HG03159 (cell line): ENCODE results near the gene POC1A.

Experiments used
- ATAC-seq: cut with Tn5 transposase; IDR thresholded peaks from one replicate; pipeline ENCODE4 v1.9.1; 2021; ENCODE audit warnings: mild to moderate bottlenecking, moderate library complexity; ENCODE audit not compliant: unreplicated experiment

Gene POC1A

DNA sequence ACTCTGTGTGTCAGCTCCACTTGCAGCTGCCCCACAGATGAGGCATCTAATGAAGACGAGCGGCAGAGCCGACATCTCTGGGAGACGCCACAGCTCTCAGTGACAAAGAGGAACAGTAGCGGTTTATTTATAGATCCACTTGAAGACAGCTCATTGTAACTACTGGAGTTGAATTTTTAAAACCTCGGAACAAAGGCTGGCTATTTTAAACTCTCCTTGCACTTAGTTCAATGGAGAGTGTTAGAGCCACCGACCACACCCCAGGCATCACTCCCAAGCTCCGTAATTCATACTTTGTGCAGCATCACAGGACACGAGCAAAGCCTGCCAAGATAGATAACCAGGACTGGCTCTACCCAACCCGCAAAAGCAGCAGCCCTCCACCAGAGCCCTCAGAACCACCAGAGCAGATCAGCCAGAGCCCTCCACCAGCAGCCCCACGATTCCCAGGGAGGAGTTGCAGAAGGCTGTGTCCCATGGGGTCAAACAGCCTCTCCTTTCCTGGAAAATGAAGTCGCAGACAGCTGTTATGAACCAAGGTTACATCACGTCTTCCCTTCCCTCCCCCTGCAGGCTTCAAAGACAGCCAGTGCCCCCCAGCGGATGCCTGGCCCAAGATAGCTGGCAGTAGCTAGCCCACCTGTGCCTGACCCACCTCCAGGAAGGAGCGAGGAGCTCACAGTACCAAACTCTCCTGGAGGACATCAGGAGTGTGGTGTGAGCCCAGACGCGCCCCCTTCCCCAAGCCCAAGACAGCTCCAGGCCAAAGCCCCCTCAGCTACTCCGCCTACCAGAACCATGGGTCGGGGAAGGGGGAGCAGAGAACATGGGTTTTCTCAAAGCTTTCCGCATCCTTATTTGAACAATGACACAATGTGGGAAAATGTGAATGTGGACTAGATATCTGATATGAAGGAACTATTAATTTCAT lies 45.7 kb downstream of the POC1A start:
- ATAC-seq = no peak

DNA sequence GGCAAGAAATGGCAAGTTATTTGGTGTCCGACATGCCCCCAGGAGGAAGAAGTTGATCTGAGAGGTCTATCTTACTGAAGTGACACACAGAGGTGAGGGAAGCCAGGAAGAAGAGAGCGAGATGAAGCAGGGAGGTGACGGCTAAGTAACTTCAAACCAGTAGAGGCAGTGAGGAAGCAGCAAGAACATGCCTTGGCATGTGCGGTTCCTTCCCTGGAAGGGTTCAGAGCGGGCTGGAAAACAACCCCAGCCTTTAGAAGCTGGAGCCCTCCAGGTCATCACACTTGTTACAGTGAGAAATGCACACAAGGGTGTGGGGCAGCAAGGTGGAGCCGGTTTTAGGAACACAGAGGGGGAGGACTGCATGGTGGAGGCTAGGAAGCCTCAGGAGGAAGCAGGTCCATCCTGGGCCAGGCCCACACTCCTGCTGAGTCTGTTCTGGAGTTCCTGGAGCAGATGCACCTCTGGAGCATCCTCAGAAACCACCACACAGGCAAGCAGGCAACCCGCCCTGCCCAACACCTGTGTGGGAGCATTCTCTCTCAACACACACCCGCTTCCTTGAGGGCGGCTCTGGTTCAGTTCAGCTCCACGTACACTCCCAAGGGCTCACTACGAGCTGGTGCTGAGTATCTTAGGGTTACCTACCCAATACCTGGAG lies 47.1 kb downstream of the POC1A start:
- ATAC-seq = no peak

DNA sequence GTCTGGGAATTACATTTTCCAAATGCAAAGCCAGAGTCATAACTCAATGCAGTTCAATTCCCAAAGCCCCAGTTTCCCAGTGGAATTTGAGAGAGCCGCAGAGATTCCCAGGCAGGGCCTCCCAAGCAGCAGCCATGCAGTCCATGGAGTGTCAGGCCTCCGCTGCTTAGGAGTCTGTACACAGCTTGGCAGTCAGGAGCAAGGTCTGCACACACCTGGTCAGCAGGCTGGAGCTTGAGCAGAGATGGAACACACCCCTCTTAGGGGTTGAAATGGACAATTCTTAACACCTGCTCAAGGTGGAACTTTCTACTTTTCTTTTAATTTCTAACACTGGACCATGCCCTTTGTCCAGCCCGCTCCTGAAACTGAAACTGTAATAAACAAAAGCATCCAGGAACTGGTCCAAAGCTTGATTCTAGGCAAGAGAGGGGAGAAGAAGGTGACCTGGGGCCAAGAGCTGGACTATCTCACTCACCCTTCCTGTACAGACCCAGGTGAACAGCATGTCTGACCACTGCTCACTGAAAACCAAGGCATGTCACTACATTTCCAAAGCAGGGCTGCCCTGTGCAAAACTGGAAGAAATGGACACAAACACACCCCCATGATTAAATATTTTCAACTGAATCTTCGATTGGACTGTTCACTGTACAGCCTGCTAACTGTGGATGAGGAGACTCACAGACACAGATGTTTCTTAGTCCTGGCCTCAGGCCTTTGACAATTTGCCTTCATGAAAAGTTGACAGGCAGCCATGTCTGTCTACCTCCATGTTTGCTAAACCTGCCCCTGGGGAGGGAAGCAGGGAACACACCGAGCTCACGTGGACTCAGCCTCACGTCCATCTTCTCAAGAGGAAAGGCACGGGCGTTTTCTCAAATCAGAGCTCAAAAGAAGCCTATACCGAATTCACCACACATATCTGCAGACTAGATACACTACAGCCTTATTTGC lies 49.3 kb downstream of the POC1A start:
- no peak for ATAC-seq

DNA sequence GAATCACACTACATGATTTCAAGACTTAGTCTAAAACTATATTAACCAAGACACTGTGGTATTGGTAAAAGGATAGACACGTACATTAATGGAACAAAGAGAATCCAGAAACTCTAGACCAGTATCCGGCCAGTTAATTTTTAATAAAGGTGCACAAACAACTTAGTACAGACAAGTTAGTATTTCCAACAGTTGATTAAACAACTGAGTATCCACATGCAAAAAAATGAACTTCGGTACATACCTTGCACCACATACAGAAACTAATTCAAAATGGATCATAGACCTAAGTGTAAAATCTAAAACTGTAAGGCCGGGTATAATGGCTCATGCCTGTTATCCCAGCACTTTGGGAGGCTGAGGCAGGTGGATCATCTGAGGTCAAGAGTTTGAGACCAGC lies 51.3 kb downstream of the POC1A start:
- ATAC-seq = no peak

DNA sequence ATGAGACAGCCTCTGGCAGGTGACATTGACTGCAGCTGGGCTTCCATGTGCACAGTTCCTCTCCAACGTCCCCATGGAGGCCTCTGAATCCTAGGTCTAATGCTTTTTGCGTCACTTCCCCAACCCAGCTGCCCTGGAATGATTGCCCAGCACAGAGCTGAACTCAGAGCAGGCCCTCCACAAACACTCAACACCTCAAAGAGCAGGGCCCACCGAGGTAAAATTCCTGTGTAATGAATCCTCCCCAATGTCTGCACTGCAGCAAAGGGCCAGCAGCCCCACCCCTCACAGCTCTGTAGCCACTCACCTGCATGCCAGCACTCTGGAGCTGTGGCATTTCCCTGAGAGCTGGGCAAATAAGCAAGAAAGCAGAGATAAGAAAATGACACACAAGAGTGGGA lies 55.2 kb downstream of the POC1A start:
- no peak for ATAC-seq

DNA sequence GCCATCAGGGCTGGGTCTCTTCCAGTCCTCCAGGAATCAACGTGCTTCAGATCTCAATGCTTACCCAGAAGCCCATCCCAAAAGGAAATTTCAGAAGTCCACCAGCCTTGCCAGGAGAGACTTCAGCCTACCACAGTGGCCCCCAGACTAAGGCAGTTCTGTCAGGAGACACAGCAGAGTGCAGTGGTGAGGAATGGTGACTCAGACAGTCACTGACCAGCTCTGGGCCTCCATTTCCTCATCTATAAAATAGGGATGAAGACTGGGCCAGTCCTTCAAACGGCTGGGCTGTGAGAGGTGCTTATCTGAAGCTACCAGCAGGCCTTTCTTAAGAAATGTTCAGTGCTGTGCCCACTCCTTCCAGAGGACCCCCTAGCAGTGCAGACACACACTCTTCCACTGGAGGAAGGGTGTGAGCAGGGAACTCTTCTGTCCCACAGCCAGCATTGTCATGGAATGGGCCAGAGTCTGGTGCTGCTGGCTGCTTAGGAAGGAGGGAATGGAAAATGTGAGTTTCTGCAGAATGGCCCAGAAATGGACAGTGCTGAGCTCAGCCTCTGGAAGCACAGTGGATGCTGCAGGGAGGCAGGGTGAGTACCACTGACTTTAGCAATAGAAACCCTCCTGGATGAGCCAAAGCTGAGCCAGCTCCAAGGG lies 56.2 kb downstream of the POC1A start:
- no peak for ATAC-seq

DNA sequence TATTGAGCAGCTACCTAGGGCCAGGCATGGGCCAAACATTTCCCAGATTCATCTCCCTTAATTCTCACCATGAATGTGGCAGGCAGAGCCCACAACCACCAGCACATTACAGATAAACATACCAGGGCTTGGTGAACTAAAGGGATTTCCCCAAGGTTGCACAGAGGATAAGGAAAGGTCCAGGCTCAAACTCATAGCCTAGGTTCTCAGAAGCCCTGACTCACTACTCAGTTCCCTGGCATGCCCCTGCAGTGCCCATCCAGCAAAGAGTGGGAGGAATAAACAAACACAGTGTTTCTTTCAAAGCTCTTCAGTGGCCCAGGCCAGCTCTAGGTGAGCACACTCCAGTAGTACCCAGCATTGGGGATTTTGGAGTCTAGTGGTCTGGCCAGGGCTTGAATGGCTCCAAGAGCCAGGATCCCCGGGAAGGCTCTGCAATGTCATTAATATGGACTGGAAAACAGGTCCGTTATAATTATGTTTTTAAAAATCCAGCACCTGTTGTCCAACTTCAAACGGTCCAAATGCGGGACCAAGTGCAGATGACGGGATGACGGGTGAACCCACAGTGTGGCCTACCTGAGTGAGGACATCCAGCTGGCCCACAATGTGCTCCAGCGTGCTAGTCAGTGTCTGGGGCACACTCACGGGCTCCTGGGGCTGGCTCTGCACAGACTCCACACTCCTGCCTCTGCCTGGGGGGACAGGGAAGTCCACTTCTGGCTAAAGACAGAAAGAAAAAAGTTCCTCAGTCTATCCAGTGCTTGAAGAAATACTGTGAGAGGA lies 58.0 kb downstream of the POC1A start:
- ATAC-seq = no peak

DNA sequence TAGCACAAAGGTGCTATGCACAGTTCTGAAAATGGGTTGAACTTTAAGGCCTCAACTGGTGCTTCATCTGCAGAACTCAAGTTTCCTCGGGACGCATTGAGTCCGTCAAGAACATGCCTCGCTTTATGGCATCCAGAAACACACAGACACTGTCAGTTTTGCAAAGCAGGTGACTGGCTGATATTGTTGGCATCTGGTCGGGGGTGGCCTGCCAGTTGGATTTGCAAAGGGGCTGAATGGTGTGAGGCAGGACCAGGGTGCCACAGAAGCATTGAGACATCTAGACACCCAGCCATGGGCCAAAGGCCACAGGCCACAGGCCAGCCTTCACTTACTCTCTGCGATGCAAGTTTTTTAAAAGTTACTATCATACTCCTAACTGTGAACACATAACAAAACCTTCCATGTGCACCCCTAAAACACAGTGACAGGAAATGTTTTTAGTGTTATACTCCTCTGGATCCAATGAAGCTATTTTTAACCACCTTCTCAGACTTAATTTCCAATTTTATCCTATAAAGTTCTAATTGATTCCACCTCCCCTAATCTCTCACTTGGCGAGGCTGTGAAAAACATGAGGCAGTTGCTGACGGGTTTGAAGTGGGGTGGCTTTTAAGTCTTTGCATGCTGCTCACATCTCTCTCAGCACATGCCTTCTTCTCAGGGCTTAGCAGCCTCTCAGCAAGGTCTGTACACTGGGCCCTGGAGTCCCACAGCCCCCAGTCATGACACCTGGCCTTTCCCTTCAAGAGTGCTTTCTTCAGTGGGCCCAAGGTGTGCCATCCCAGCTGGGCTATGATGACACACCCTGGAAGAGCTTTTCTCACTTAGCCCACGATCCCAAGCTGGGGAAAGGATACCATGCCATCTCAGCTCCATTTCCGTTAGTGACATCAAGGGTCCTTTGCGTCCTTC lies 59.4 kb downstream of the POC1A start:
- no peak for ATAC-seq

DNA sequence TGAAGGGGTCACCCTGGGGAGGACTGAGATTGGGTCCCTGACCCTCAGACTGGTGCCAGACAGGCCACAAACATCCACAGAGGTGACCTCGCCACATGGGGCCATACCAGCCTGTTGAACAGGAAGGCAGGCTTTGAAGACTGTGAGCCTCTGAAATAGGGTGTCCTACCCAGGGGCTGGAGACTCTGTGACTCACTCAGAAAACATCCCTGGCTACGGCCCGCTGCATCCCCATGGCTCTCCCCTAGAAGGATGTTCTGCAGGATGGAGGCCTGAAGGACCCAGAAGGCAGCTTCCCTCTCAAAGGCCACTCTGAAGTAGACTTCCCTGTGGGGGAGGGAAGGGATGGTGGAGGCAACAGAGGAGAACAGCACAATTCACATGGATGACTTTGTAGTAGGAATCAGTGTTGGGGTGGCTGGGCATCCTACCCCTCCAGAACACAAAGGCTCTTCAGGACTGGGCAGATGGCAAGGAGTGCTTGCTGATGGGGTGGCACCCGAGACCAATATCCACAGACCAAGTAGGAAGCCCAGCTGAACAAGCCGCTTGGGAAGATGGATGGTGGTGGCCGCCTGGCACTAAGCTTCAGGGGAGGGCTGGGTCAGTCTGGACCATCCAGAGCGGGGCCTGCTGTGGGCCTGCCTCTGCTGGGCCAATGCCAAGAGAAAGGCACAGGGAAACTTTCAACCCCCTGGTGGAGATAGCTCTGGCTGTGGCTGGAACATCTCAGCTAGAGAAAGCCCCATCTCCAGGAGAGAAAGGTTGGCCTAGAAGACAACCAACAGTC lies 60.3 kb downstream of the POC1A start:
- no peak for ATAC-seq

DNA sequence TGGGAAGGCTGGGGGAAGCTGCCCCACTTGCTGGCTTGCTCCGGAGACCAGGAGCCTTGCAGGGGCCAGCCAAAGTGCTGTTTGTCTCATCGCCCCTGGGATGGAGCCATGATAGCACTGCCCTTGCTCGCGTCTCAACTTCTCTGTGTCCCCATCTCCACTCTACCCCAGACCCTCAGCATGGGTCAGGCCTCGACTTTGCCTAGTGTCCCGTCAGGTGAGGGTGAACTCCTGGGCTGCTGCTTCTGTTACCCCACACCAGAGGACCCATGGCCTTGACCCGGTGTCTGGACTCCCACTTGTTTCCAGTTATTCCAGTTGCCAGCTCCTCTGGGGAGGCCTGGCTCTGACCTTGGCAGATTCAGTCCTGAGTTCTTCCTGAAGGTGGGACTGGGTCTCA lies 61.3 kb downstream of the POC1A start:
- no peak for ATAC-seq

DNA sequence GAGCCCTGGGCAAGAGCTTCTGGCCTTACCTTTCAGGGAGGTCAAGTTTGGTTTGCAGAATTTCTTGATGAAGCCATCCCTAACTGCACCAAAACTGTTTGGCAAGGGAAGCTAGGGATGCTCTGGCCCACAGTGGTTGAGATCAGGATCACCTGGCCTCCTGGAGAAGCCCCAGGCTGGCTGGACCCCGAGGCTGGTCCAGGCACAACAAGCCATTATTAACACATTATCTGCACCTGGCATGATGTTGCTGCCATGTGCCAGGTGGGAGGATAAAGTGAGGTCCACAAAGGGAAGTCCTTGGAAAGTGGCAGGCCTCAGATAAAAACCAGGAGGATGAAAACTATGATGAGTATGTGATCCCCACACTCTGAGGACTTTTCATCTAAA lies 62.0 kb downstream of the POC1A start:
- no peak for ATAC-seq

DNA sequence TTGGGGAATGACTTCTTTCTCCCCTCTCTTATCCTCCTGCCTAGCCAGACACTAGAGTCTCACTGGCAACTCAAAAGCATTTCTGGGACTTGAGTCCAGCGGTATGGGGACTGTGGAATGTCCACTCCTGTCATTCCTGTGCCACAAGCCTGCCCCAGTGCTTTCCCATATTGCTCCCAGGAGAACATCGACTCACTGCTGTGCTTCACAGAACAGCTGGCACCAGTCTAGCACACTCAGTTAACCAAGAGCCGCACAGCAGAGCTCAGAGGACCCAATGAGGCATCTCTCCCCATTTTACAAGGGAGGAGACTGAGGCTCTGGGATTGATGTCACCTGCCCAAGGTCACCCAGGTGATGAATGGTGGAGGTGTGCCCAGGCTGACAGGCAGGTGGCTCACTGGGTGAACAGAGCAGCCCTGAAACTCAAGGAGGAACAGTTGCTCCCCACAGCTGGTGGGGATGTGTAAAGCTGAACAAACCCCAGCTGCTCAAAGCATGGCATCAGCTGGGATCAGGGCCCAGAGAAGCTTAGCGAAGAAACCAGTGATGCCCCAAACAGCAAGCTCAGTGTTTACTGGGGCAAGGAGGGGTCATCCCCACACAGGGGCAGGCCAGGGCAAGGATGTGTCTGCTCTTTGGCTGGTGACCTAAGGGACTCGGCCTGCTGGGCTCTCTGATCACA lies 62.5 kb downstream of the POC1A start:
- ATAC-seq = no peak

DNA sequence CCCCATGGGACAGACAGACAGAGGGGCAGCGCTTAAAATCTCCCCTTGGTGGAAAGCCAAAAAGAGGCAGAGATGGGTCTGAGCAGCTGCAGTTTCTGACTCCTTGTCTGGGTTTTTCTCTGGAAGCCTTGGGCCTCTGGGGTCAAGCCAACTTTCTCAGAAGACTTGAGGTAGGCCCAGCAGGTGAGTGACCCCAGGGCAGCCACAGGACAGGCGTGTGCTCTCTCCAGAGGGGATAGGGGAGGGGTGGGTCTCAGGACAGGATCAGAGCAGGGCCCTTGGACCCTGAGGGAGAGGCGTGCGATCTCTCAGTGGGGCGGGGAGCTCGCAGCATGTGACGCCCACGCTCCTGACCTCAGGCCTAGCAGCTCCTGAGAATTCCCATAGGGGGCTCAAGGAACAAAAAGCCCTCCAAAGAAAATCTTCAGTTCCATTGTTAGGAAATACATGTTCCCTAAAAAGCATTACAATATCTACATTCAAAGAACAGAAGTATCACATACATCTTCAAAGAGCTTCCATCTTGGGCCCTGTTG lies 63.2 kb downstream of the POC1A start:
- ATAC-seq = no peak

DNA sequence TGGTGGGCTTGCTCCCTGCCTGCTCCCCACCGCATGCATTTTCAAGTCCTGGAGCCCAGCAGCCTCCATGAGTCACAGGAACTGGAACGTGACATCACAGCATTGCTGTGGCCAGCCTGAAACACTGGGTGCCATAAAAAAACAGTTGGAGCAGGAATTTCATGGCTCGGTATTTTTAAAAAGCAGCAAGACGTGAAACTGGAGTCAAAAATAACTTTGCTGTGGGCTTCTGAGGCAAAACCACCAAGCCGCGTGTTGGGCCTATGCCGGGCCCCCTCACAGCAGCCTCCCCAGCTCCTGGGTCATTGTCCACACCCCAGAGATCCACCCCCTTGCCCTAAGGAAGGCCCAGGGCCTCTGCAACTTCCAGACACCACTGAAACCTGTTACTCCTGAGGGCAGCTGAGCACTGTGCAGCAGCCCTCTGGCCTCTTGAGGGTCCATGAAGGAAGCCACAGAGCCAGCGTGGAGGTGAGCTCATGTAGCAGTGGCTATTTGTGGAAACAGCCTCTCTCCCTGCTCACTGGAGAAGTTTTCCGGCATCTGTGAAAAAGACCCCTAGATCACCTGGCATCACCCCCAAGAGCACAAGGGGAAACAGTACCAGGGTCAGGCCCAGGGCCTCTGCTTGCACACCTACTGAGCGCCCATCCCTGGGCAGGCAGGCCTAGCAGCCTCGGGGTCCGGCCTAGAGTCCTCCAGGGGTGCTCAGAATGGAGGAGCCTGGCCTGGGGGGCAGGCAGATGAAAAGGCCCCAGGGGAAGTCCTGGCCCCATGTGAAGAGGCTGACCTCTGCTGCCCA lies 63.9 kb downstream of the POC1A start:
- ATAC-seq = no peak

DNA sequence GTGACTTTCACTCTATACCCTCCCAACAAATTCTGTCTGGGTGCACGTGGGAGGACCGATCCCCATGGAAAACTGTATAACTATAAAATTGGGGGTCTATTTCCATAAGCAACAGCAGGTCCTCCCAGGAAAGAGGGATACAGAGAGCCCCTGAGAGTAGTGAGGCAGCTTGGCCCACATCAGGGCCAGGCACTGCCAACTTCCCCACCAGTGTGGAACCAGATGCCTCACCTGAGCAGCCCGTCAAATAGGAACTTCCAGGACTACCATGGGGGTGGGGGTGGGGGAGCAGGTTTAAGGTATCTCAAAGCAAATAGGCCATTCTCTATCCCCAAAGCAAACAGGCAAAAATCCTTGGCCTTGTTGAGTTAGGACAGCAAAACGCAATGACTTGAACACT lies 64.5 kb downstream of the POC1A start:
- ATAC-seq = no peak
